Ishikawa (cell line): ENCODE measurements around the gene SCAP.

ENCODE experiments used
- CEBPB ChIP-seq: IDR thresholded peaks from 2 replicates; pipeline ENCODE4 v1.6.1; 2012
- CREB1 ChIP-seq: IDR thresholded peaks from 2 replicates; pipeline ENCODE4 v1.6.1; 2012; ENCODE audit warnings: low read depth
- EP300 ChIP-seq: IDR thresholded peaks from 2 replicates; pipeline ENCODE4 v1.6.1; 2012; ENCODE audit warnings: borderline replicate concordance
- FOXM1 ChIP-seq: IDR thresholded peaks from 2 replicates; pipeline ENCODE4 v1.6.1; 2012; ENCODE audit warnings: low read depth, borderline replicate concordance
- NFIC ChIP-seq: IDR thresholded peaks from 2 replicates; pipeline ENCODE4 v1.6.1; 2012
- REST ChIP-seq: IDR thresholded peaks from 2 replicates; pipeline ENCODE4 v1.6.1; 2012; ENCODE audit warnings: low read depth, mild to moderate bottlenecking
- TAF1 ChIP-seq: IDR thresholded peaks from 2 replicates; pipeline ENCODE4 v1.6.1; 2012; ENCODE audit warnings: low read depth, mild to moderate bottlenecking
- YY1 ChIP-seq: IDR thresholded peaks from 2 replicates; pipeline ENCODE4 v1.6.1; 2012; ENCODE audit warnings: low read depth
- ZBTB7A ChIP-seq: IDR thresholded peaks from 2 replicates; pipeline ENCODE4 v1.6.1; 2012; ENCODE audit warnings: low read depth
- TF ChIP-seq, protein P1 (sequence below): IDR thresholded peaks from 2 replicates; pipeline ENCODE4 v1.6.1; 2012

DNA sequence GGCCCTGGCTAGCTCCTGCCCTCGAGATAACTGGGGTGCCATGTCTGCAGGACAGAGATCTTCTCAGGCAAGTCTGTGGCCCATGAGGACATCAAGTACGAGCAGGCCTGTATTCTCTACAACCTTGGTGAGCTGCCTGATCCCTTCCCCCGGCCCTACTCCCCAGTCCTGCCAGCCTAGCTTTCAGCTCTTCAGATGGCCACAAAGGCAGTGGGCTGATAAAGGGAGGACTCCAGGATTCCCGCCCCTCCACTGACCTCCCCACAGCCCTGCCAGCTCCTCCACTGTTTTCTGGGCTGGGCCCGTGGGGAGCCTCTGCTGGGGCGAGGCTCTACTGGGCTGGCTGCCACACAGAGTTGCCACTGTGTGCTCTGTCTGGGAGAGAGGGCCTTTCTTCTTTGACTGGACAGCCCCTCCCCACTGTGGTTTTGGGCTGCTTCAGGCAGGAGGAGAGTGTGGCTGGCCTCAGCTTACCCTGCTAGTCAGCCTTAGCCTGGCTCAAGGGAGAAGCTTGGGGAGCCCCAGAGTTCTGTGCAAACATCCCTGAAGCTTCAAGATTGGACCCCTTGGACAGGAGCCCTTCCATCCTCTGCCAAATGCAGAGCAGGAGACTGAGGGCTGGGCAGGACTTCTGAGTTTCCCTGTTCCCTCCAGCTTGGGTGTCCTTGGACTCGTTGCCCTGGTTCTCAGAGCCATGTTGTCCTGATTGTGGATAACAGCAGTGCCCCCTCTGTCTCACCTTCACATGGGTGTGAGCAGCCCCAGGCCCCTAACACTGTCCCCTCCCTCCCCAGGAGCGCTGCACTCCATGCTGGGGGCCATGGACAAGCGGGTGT is 70.6 kb downstream of the SCAP start:
- TF ChIP-seq TAF1 (no peak), YY1 (no peak), EP300 (no peak), NFIC (no peak), REST (no peak), ZBTB7A (no peak), CEBPB (no peak), FOXM1 (no peak), CREB1 (no peak)
- TF ChIP-seq, protein P1, sequence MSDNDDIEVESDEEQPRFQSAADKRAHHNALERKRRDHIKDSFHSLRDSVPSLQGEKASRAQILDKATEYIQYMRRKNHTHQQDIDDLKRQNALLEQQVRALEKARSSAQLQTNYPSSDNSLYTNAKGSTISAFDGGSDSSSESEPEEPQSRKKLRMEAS, result no peak
